GM19397 (cell line): ENCODE measurements around the gene TTI1.

Experiments
- ATAC-seq: cut with Tn5 transposase; IDR thresholded peaks from one replicate; pipeline ENCODE4 v1.9.1; 2021; ENCODE audit warnings: mild to moderate bottlenecking, moderate library complexity; ENCODE audit not compliant: unreplicated experiment

TTI1 gene

DNA sequence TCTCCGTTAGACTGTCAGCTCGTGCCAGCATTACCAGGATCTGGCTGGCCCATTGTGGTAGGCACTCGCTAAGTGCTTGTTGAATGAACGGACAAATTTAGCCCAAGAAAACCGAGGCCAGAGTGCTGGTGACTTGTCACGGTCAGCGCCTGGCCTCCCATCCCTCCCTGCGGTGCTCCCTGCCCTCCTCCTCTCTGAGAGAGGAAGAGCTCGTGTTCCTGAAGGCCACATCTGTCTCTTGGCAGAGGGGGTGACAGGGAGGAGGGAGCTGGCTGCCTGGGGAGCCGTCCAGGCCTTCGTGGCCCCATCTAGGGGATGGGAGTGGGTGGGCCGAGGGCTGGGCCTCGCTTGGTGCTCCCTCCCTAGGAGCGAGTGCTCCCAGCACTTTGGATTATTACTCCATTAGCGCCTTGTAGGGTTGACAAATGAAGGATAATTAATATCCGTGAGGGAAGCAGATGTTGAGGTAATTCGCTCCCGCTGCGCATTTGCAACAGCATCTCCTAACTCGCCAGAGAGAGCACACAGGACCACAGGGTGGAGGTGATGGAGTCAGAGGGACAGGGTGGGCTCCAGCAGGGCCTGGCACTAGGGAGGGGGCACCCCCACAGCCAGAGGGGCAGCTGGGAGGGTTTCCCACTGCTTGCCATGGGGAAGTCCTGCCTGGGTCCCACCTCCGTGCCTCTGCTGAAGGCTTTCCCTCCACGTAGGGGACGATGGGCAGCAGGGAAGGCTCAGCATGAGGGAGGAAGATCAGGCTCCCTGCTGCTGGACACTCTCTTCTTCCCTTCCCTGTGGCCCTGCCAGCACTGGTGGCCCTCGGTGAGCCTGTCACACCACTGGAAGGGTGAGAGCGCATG, 93.3 kb downstream of the TTI1 start:
- no peak for ATAC-seq

DNA sequence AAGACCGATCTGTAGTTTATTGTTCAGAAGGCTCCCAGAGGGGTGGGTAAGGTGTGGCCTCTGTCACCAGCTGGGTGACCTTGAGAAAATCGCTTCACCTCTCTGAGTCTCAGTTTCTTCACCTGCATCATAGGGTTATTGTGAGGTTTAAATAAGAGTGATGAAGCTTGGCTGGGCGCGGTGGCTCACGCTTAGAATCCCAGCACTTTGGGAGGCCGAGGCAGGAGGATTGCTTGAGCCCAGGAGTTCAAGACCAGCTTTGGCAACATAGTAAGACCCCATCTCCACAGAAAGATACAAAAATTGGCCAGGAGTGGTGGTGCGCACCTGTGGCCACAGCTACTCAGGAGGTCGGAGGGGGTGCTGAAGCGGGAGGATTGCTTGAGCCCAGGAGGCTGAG, 94.3 kb downstream of the TTI1 start:
- ATAC-seq = no peak

DNA sequence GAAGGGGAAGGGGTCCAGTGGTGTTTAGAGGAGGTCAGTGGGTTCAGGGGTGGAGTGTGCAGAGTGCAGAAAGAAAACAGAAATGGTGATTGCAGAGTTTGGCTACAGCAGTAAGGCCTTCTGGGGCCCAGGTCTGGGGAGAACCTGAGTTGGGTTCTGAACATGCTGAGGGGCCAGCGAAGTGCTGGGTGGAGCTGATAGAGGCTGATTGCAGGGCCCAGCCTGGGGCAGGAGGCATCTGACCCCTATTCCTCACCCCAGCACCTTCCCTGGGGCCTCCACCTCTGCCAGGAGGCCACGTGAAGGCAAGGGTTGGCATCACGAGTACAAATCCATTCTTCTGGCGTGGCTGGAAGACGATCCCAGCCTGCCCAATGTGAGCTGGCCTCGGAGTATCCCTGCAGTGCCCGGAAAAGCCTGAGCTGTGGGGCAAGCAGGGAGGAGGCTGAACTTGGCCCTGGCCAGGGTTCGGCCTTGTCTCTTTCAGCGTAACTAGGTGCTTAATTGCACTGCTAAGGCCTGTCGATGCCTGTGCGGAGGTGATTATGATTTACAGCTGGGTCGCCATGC, 95.0 kb downstream of the TTI1 start:
- no peak for ATAC-seq

DNA sequence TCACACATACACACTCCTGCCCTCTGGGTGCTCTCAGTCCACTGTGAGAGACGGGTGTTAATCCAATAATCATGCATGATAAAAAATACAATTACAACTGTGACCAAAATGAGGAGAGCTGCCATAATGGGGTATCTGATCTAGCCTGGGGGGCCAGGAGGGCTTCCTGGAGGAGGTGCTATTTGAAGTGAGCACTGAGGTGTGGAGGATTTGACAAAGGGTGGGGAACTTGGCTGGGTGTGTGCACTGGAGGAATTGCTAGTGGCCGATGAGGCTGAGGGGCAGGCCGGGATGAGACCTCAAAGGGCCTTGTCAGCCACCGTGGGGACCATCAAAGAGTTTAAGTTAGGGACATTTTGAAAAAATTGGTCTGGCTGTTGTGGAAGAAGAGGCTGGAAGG, 95.6 kb downstream of the TTI1 start:
- ATAC-seq = no peak

DNA sequence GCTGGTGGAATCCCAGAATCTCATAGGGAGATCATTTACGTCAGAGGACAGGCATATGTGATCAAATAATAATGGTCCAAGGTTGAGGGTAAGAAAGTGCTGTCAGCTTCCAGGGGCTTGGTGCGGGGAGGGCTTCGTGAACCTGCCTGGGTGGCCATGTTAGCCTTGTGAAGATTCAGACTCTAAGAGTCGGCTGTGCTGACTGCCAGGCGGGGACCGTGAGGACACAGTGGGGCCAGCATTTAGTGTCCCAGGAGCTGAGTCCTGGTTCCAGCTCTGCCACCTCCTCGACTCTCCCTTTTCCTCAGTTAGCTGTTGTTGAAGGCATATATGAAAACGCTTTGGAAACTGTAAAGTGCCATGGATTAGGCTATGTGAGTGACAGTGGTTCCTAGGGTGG, 96.8 kb downstream of the TTI1 start:
- no peak for ATAC-seq

DNA sequence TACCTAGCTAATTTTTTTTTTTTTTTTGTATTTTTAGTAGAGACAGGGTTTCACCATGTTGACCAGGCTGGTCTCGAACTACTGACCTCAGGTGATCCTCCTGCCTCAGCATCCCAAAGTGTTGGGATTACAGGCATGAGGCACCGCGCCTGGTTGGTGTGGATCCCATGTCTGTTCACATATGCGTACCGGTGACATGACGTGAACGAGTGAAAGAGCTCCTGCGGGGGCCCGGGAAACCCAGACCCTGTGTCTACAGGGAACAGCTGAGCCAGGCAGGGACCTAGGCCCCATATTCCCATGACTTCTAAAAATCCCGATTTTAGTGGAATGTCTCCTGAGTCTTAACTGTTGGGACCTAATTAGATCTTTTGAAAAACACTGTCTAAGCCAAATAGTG, 97.2 kb downstream of the TTI1 start:
- ATAC-seq = no peak

DNA sequence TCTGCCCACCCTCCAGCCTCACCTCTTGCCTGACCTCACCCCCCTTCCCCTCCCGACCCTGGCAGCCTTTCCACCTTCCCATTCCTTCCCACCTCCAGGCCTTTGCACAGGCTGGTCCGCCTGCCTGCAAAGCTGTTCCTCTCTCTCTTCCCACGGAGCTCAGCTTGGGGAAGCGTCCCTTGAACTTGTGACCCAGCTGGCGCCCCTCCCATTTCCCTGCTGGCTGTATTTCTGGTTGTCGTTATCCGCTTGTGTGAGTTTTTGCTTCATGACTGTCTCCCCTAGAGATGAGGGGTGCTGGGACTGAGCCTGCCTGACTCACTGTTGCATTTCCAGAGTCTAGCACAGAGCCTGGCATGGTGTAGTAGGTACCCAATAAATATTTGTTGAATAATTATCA, 97.8 kb downstream of the TTI1 start:
- no peak for ATAC-seq

DNA sequence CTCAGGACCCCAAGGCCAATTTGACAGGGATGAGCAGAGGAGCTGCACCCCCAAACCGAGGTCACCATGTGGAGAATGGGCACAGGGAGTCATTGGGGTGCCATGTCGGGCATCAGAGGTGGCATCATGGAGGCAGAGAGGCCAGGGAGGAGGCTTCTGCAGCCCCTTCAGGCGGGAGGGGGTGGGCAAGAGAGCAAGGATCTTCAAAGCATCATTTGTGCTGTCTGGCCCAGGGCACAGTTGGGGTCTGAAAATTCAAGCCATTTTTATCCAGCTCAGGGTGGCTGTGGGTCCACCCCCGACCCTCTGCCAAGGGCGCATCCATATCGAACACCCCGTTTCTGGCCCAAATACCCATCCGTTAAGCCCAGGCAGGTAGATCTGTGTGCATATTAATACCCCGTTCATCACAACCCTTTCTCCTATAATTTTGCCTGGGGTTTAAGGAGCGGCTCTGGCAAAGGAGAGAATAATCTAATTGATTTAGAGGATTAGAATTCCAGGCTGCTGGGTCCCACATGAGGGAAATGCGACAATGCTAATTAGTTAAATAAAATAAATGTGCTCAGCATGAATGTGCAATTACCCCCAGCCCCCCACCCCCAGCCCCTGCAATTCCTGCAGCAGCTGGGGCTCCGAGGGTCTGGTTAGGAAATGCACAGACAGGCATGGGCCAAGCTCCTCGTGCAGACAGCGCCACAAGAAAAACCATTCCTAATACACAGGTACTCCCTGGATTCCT, 98.5 kb downstream of the TTI1 start:
- ATAC-seq = no peak

DNA sequence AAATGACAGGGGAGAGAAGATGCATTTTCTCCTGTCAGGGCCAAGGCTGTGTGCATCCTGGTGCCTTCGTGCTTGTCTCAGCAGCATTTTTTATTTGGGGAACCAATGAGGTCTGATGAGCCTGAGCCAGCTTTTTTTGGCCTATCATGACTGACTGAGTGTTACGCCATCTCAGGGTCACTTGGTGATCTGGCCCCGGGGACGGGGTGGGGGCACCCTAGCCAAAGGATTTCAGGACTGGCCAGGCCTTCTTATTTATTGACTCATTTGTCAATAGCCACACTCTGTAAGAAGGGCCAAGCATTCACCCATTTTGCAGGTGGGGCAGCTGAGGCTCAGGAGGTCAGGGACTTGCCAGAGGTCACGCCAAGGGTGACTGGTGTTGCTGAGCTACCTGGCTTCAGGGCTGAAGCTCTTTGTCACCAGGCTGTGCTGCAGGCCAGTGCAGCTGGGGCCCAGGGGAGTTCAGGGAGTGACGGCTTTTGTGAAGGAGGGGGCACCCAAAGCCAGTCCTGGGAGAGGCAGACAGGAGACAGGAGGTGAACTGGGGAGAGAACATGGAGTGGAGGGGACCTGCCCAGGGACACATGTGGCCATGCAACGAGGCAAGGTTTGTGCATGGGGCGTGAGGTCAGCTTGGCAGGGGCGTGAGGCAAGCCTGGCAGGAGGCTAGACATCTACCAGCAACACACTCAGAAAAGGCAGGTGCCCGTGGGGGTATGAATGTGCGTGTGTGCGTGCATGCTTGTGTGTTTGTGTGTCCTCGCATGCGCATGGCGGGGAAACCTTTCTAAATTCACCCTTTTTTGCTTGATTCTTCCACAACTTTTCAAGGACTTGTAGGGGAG, 99.2 kb downstream of the TTI1 start:
- ATAC-seq = no peak
